SU-DHL-6 (cell line): ENCODE results near the gene GRM2.

Source experiments
- H2AFZ ChIP-seq: fragments of 200-600 bp; sonication (generic); 2 replicates; pipeline ENCODE4 v1.6.1; 2014; ENCODE audit warnings: low read depth, mild to moderate bottlenecking, moderate library complexity, mixed read lengths, antibody characterized with exemption, low read length; ENCODE audit not compliant: severe bottlenecking
- H3F3A ChIP-seq: fragments of 200-600 bp; shearing (Covaris generic); 2 replicates; pipeline ENCODE4 v1.6.0; 2016; ENCODE audit warnings: antibody characterized with exemption, mild to moderate bottlenecking; ENCODE audit not compliant: insufficient read depth
- H3K27ac ChIP-seq: fragments of 200-600 bp; sonication (generic); 2 replicates; pipeline ENCODE4 v1.5.1; 2016; ENCODE audit warnings: low read depth, mild to moderate bottlenecking, low read length, moderate library complexity, mixed read lengths
- H3K27me3 ChIP-seq: fragments of 200-600 bp; sonication (generic), shearing (Covaris generic); 2 replicates; pipeline ENCODE4 v1.6.0; 2014; ENCODE audit warnings: mild to moderate bottlenecking, low read length
- H3K36me3 ChIP-seq: fragments of 200-600 bp; sonication (generic); 2 replicates; pipeline ENCODE4 v1.6.1; 2014; ENCODE audit warnings: mild to moderate bottlenecking, low read length, mixed read lengths
- H3K4me2 ChIP-seq: fragments of 300-600, 200-600 bp; shearing (Covaris generic), sonication (generic); 2 replicates; pipeline ENCODE4 v1.6.0; 2014; ENCODE audit warnings: low read length, low read depth, mild to moderate bottlenecking; ENCODE audit not compliant: poor library complexity, severe bottlenecking
- H3K4me3 ChIP-seq: fragments of 200-600 bp; sonication (generic); 2 replicates; pipeline ENCODE4 v1.5.1; 2014; ENCODE audit warnings: antibody characterized with exemption, low read length, mild to moderate bottlenecking, mixed read lengths; ENCODE audit not compliant: insufficient read depth, poor library complexity, severe bottlenecking
- H3K79me2 ChIP-seq: fragments of 200-600 bp; sonication (generic); 2 replicates; pipeline ENCODE4 v1.6.1; 2014; ENCODE audit warnings: mild to moderate bottlenecking, low read length, moderate library complexity; ENCODE audit not compliant: insufficient read depth
- H3K9ac ChIP-seq: fragments of 200-600 bp; sonication (generic); 2 replicates; pipeline ENCODE4 v1.7.0; 2014; ENCODE audit warnings: mild to moderate bottlenecking, low read length
- H3K9me2 ChIP-seq: fragments of 200-600 bp; sonication (generic); replicated peaks from 2 replicates; pipeline ENCODE4 v1.6.1; 2014; ENCODE audit warnings: low read length; ENCODE audit not compliant: insufficient read depth
- H3K9me3 ChIP-seq: fragments of 200-600 bp; sonication (generic); 2 replicates; pipeline ENCODE4 v1.6.1; 2014; ENCODE audit warnings: low read length, mixed read lengths; ENCODE audit not compliant: insufficient read depth
- H4K20me1 ChIP-seq: fragments of 200-600 bp; sonication (generic); 2 replicates; pipeline ENCODE4 v1.6.1; 2014; ENCODE audit warnings: low read depth, mild to moderate bottlenecking, antibody characterized with exemption, low read length, moderate library complexity, mixed read lengths
- CTCF ChIP-seq: fragments of 200-600 bp; sonication (generic); IDR thresholded peaks from one replicate; pipeline ENCODE4 v1.5.1; 2017; ENCODE audit warnings: antibody characterized with exemption, mild to moderate bottlenecking, low read length, moderate library complexity; ENCODE audit not compliant: insufficient read depth, poor library complexity, severe bottlenecking
- EZH2phosphoT487 ChIP-seq: fragments of 200-600 bp; sonication (generic), shearing (Covaris generic); conservative IDR thresholded peaks from 2 replicates; pipeline ENCODE4 v1.6.1; 2018; ENCODE audit warnings: mild to moderate bottlenecking, antibody characterized with exemption, low read length, moderate library complexity, mixed read lengths

The GRM2 gene

GRCh38 chr3:51676102-51676640, 30.7 kb upstream of the GRM2 start:
- TF ChIP-seq CTCF (no peak), EZH2phosphoT487 (no peak)
- no peaks in the 10 kb centered on the region for H3K9me3 ChIP-seq
- H3K27me3 ChIP-seq = no peaks in the 10 kb centered on the region
- H3F3A ChIP-seq = peaks cover 13% of the 10 kb centered on the region
- H3K79me2 ChIP-seq = no peaks in the 10 kb centered on the region
- no peak overlapping the region for H3K4me3 ChIP-seq
- H3K9me2 ChIP-seq = no peaks in the 10 kb centered on the region
- no peak overlapping the region for H3K27ac ChIP-seq
- no peak overlapping the region for H3K4me2 ChIP-seq
- no peaks in the 10 kb centered on the region for H3K36me3 ChIP-seq
- H2AFZ ChIP-seq = no peak overlapping the region
- no peak overlapping the region for H3K9ac ChIP-seq
- H4K20me1 ChIP-seq = no peaks in the 10 kb centered on the region

- Histone ChIP-seq H3K27me3 (no peaks in the 10 kb centered on the region), H3K9ac (no peak overlapping the region), H4K20me1 (no peaks in the 10 kb centered on the region)
Observed at GRCh38 chr3:51677358-51677757, 29.5 kb upstream of the GRM2 start.

GRCh38 chr3:51678186-51678585, 28.7 kb upstream of the GRM2 start:
- Histone ChIP-seq H3K9ac (no peak overlapping the region), H3K4me3 (no peak overlapping the region), H3K9me3 (no peaks in the 10 kb centered on the region), H3K36me3 (no peaks in the 10 kb centered on the region), H3K4me2 (no peak overlapping the region), H3K27me3 (no peaks in the 10 kb centered on the region), H2AFZ (no peak overlapping the region), H3K79me2 (peaks cover 7% of the 10 kb centered on the region; the same call in 1 of the 2 replicates), H4K20me1 (no peaks in the 10 kb centered on the region), H3K9me2 (no peaks in the 10 kb centered on the region), H3F3A (0 out of 2 replicates have a peak, but pooled peaks cover 4% of the 10 kb centered on the region), H3K27ac (no peak overlapping the region)
- TF ChIP-seq CTCF = no peak

More at GRCh38 chr3:51677358-51677757, 29.5 kb upstream of the GRM2 start:
- no peak overlapping the region for H3K27ac ChIP-seq
- no peak overlapping the region for H3K4me2 ChIP-seq
- peaks cover 12% of the 10 kb centered on the region for H3F3A ChIP-seq
- no peak overlapping the region for H3K4me3 ChIP-seq
- TF ChIP-seq EZH2phosphoT487 = no peak
- TF ChIP-seq CTCF = no peak
- no peaks in the 10 kb centered on the region for H3K9me2 ChIP-seq
- H3K9me3 ChIP-seq = no peaks in the 10 kb centered on the region
- H3K79me2 ChIP-seq = peaks cover 2% of the 10 kb centered on the region; the same call in 1 of the 2 replicates
- H3K36me3 ChIP-seq = no peaks in the 10 kb centered on the region
- H2AFZ ChIP-seq = no peak overlapping the region
